ENCODE data around the gene RAB3IL1.
A peak's percentile ranks its signal among the peaks of the same experiment; 100 is the strongest.

RAB3IL1 gene

DNA sequence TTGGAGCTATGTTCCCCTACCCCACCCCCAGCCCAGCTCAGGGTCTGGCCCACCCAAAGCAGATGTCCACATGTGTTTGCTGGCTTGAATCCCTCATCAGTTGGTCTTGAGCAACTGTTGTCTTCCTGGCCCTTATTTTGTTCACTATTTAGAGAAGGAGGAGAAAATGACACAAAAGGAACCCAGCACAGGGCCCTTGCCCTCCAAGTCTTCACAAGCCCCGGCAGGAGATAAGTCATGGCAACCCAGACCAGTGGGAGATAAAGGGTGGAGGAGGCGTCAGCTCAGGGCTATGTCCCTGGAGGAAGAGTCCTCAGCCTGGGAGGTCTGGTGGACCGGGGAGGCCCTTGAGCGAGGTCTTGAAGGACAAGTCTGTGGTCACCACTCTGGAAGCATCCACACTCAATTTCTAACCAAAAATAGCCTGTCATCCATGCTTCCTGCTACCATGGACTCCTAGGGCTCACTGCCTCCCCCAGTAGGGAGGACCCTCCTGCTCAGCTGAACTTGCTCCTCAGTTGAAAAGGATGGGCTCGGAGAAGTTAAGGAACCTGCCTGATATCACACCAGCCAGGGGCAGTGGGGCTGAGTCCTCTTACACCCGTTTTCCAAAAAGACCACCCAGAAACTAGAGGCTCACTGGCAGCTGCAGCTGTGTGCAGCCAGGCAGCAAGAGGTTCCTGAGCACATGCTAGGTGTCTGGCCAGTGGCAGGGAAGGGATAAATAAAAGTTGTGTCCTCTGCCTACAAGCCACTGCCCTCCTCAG lies 1.8 kb upstream of the RAB3IL1 start:
- DNase-seq, result no peak

DNA sequence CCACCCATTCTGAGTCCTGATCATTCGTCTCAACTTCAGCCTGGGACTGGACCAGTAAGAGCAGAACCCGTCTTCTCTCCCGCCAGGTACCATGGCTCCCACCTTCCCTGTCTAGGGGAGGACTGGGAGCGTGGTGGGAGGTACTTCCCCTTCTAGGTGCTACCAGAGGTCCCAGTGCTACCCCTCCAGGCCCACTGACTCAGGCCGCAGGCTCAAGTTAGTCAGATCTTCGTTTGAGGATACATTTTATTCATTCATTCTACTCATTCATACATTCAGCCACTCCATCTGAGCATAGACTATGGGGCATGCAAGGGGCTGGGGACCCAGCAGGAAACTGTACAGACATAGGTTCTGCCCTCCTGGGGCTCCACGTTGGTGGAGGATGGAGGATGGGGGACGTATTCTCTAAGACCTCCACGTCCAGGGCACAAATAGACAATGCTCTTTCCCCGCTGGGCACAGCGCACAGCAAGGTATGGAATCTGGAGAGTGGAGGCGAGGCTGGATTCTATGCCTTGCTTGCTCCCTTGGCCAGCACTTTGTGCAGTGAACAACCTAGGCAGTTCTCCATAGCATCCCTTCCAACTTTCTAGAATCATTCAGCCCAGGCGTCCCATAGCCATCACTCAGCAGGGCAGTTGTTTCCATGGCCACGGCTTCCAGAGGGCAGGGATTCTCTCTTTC lies 1.0 kb upstream of the RAB3IL1 start:
- DNase-seq, result no peak

- no peak for DNase-seq
These were observed 531 bp downstream of the RAB3IL1 start for GRCh38 chr11:61916737-61917333.

DNA sequence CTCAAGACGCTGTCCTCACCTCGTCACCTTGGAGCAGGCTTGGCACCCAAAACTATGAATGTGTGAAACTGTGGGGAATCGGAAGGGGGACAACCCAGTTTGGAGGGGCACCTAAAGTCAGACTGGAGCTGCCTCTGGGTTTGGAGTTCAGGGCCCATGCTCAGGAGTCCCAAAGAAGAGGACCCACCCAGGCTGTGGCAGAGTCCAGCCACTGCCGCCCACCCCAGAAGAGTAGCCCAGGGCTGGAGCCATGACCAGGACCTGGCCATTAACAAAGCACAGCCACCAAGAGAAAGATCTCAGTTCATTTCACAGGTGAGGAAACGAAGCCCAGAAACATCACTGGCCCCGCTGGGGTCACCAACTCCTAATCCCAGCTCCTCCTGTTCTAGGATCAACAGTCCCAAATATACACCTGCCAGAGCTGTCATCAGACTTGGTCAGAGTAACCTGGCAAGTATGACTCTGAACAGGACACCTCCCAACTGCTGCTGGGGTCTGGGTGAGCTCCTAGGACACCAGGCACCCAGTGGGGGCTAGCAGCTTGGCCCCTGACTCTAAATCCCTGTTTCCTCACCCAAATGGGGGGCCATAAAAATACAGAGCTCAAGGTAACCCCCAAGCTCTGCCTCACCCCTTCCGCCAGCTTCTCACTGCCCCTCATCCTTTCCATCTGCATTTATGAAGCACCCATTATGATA lies 2.7 kb downstream of the RAB3IL1 start:
- no peak for DNase-seq

DNA sequence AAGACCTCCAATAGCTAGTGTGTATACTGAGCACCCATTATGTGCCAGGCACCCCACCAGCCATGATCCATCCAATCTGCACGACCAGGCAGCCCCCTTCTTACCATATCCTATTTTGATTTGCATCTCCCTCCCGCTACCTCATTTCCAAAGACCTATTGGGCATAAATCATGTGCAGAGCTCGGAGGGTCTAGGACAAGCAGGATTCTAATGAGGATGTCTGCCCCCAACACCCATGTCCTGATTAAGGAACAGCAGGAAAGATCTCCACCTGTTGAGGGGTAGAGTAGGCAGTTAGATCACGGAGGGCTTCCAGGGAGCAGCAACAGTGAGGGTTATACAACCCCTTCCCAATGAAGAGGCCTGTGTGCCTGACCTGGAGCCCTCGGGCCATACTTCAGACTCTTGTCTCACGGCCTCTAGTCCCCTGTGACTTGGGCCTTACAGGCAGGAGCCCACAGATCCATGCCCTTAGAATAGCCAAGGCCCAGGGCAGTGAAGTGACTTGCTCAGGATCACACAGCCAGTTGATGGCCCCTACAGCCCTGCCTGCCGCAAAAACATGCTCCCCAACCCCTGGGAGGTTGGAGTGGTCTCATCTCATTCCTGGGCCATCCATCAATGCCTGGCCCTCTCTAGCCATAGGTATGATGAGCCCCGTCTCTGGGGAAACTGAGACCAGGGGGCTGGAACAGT lies 3.5 kb downstream of the RAB3IL1 start:
- no peak for DNase-seq

GRCh38 chr11:61912991-61913698 lies 4.2 kb downstream of the RAB3IL1 start:
- no peak for DNase-seq

DNA sequence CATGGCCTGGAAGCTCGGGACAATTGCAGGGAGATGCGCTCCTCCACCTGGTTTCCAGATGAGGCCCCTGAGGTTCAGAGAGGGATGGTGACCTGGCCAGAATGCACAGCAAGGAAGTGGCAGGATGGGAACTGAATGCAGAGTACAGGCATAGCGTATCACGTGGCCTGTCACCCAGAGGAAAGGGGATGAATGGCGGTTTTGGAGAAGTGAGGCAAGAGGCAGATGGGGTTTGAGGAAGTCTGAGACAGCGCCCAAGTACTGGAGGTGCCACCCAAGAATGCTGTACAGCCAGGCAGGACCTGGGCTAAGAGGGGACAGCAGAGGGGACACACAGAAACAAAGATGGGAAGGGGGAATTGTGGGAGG lies 4.9 kb downstream of the RAB3IL1 start:
- DNase-seq, result peak in 1 of 2 donors; percentile 69

GRCh38 chr11:61911701-61912529 lies 5.5 kb downstream of the RAB3IL1 start:
- DNase-seq, result no peak

- DNase-seq, result no peak
These were observed 6.2 kb downstream of the RAB3IL1 start for GRCh38 chr11:61911128-61911700.

GRCh38 chr11:61910187-61911127 lies 6.9 kb downstream of the RAB3IL1 start:
- no peak for DNase-seq

GRCh38 chr11:61908730-61909316 lies 8.5 kb downstream of the RAB3IL1 start:
- DNase-seq, result no peak

- DNase-seq, result no peak
These were observed 9.3 kb downstream of the RAB3IL1 start for GRCh38 chr11:61907871-61908729.

DNA sequence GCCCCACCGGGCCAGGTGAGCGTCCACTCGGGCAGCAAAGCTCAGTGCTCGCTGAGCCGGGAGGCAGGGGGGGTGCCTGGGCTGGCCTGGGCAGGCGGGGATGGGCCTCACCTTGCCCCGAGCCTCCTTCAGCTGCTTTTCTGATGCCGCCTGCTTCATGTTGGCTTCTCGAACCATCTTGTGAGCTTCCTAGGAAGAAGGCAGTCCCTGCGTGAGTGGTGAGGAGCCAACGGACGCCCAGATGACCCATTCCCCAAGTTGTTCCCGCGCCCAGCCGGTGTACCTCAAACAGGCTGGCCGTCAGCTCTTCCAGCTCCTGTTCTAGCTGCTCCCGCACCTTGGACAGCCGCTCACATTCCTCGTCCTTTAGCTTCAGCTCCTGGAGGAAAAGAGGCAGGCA lies 10.1 kb downstream of the RAB3IL1 start:
- DNase-seq, result no peak

DNA sequence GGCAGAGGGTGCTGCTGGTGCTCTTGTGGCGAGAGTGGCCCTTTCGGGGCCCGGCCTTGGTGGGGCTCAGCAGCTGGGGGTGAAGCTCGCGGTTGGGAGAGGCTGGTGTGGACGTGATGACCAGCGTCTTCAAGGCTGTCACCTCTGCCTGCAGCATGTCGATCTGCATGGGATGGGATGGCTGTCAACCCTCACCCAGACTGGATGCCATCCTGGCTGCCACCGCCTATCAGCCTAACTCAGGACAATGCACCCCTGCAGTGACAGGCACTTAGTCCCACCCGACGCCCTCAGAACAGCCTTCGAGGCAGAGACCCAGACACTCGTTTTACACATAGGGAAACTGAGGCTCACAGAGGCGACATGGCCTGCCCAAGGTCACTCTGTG lies 10.8 kb downstream of the RAB3IL1 start:
- DNase-seq, result no peak

- no peak for DNase-seq
These were observed 11.4 kb downstream of the RAB3IL1 start for GRCh38 chr11:61905801-61906521.

- no peak for DNase-seq
These were observed 12.2 kb downstream of the RAB3IL1 start for GRCh38 chr11:61905067-61905696.

DNA sequence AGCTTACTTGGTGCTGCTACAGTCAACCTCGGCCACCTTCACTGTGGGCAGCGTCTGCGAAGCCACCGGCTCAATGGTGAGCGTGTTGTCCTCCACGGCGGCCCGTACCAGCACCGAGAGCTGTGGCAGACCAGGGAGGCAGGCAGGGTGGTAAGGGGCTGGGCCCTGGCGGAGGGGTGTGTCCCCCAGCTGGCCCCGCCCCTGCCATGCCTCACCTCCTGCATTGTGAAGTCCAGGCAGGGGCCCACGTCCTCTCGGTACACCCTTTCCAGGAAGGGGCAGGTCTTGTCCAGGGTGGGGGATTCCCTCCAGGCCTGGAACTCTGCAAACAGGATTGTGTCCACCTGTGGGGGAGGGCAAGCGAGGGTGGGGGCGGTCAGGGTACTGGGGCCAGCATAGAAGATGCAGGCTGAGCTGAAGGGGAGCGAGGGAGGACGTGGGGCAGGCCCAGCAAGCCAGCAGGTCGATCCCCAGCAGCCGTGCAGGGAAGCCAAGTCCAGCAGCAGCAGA lies 12.8 kb downstream of the RAB3IL1 start:
- DNase-seq, result no peak
